ENCODE results near the gene DBX2. TPM values are rescaled to one million over a fixed set of nuclear protein-coding genes. Genes with fewer than 3 reads are reported as not detected.
"Not testable (repeated sequence)": the region's sequence is repeated elsewhere in the genome, so short reads cannot be mapped to it uniquely, and the experiment has no call there.

DBX2 gene
- total RNA-seq, 2 experiments from 2014 or later, result not detected

DNA sequence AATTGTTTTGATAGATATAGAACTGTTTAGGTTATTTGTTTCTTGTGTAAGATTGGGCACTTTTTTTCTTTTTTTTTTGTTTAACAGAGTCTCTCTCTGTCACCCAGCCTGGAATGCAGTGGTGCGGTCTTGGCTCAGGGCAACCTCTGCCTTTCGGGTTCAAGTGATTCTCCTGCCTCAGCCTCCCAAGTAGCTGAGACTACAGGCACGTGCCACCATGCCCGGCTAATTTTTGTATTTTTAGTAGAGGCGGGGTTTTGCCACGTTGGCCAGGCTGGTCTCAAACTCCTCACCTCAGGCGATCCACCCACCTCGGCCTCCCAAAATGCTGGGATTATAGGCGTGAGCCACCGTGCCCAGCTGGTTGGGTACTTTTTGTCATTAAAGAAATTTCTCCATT is 66.0 kb downstream of the DBX2 start:
- H3K4me3 Mint-ChIP-seq; ATAC-seq; H3K36me3 Mint-ChIP-seq (ENCODE audit: low read depth); DNase-seq; POLR2A ChIA-PET; H3K9me3 Mint-ChIP-seq (ENCODE audit: insufficient read depth); H3K4me1 Mint-ChIP-seq (ENCODE audit: low read depth); H3K27ac Mint-ChIP-seq: not testable (repeated sequence)
- peaks cover 11% of the 10 kb centered on the region for H3K27me3 Mint-ChIP-seq (ENCODE audit: low read depth)
- CTCF ChIA-PET, result interaction anchor here (2.8 kb wide), 1 partner anchor 36 kb away, joined by 7 read pairs; no protein-coding TSS in a partner anchor

DNA sequence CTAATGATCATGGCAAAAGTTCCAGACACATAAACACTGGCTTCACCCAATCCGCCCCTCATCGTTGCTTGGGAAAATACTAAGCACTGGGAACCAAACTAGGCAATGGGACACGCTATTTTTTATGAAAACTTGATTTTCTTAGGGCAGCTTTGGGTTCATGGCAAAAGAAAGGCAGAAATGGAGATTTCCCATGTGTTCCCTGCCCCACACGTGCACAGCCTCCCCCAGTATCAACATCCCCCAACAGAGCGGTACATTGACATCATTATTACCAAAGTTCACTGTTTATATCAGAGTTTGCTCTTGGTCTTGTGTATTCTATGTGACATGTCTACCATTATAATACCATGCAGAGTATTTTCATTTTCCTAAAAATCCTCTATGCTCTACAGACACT is 71.0 kb downstream of the DBX2 start:
- ChIA-PET CTCF (interaction anchor here (1.0 kb wide), 1 partner anchor 31 kb away, joined by 3 read pairs; no protein-coding TSS in a partner anchor), POLR2A (no interaction called here)
- peaks cover 10% of the 10 kb centered on the region for H3K27me3 Mint-ChIP-seq (ENCODE audit: low read depth)
- H3K36me3 Mint-ChIP-seq (ENCODE audit: low read depth), result no peaks in the 10 kb centered on the region
- H3K27ac Mint-ChIP-seq, result no peak overlapping the region
- no peak overlapping the region for H3K4me3 Mint-ChIP-seq
- H3K9me3 Mint-ChIP-seq (ENCODE audit: insufficient read depth), result no peaks in the 10 kb centered on the region
- DNase-seq (no peak), ATAC-seq (no peak)
- no peaks in the 10 kb centered on the region for H3K4me1 Mint-ChIP-seq (ENCODE audit: low read depth)

DNA sequence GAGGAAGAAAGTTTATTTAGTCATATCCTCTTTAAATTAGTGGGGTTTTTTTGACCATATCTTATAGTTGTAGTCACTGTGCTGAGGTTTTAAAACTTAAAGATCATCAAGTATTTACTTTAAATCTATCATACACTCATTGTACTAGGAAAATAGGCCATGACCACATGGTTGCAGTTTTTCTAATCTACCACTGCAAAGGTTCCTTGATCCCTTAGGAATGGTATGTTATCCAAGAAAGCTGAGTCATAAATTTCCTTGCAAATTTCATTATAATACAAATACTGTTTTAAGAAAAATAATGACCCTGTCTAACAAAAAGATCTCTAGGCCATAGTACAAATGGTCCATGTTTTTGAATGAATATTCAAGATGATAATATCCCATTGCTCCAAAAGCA is 74.7 kb downstream of the DBX2 start:
- no peaks in the 10 kb centered on the region for H3K36me3 Mint-ChIP-seq (ENCODE audit: low read depth)
- CTCF ChIA-PET, result no interaction called here
- no peak for DNase-seq
- POLR2A ChIA-PET, result no interaction called here
- peaks cover 4% of the 10 kb centered on the region for H3K4me1 Mint-ChIP-seq (ENCODE audit: low read depth)
- H3K27ac Mint-ChIP-seq, result no peak overlapping the region
- no peak for ATAC-seq
- peaks cover 13% of the 10 kb centered on the region for H3K27me3 Mint-ChIP-seq (ENCODE audit: low read depth)
- no peaks in the 10 kb centered on the region for H3K9me3 Mint-ChIP-seq (ENCODE audit: insufficient read depth)
- H3K4me3 Mint-ChIP-seq, result no peak overlapping the region

DNA sequence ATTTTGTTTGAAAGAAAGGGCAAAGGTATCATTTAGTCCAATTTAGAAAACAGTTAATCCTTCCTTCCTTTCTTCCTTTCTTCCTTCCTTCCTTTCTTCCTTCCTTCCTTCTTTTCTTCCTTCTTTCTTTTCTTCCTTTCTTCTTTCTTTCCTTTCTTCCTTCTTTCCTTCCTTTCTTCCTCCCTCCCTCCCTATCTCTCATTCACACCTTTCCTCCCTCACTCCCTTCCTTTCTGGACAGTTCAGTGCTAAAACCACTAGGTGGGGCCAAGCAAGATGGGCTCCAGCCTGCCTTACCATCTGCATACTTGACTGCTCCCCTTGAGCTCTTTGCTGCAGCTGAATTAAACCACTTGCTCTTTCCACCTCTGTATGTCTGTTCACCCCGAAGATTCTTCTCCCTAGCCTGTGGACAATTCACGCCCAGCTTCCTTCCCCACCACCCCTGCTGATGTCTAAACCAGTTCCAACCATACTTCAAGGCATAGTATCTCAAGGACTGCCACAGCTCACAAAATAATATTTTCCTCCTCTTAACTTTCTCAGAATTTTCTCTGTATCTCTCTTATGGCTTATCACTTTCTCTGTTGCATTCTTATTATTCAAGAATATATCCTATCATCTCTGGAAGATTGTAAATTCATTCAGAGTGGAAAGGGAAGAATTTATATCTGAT is 78.0 kb downstream of the DBX2 start:
- Mint-ChIP-seq H3K27me3 (ENCODE audit: low read depth) (peaks cover 7% of the 10 kb centered on the region), H3K4me1 (ENCODE audit: low read depth) (peaks cover 21% of the 10 kb centered on the region), H3K36me3 (ENCODE audit: low read depth) (peaks cover 2% of the 10 kb centered on the region), H3K9me3 (ENCODE audit: insufficient read depth) (no peaks in the 10 kb centered on the region), H3K27ac (peak overlapping the region; percentile 37), H3K4me3 (no peak overlapping the region)
- ATAC-seq, result peak; percentile 65
- ChIA-PET CTCF (interaction anchor here (0.6 to 2.6 kb wide), 11 partner anchors 8 to 959 kb away, joined by 3 to 30 read pairs (median 4); no protein-coding TSS in a partner anchor), POLR2A (interaction anchor here (0.6 kb wide), 1 partner anchor 15 kb away, joined by 4 read pairs; no protein-coding TSS in a partner anchor)
- DNase-seq, result peak; percentile 51

- peak; percentile 92 for ATAC-seq
- Mint-ChIP-seq H3K27ac (peak overlapping the region; percentile 90), H3K36me3 (ENCODE audit: low read depth) (peaks cover 25% of the 10 kb centered on the region), H3K9me3 (ENCODE audit: insufficient read depth) (peaks cover 6% of the 10 kb centered on the region), H3K4me1 (ENCODE audit: low read depth) (peaks cover 32% of the 10 kb centered on the region), H3K27me3 (ENCODE audit: low read depth) (peaks cover 6% of the 10 kb centered on the region), H3K4me3 (peak overlapping the region; percentile 61)
- ChIA-PET CTCF (interaction anchor here (1.0 to 3.5 kb wide), 2 partner anchors 20 to 23 kb away, joined by 3 to 21 read pairs; no protein-coding TSS in a partner anchor), POLR2A (no interaction called here)
- DNase-seq, result peak; percentile 39
Observed at GRCh38 chr12:44968965-44969364, 81.9 kb downstream of the DBX2 start.

Other genes with a start within 250 kb of the DBX2 start
- gene NELL2, start 174.8 kb downstream of the DBX2 start, total RNA-seq, result 10 to 100 TPM; 43.8 to 47.4 TPM
- gene ANO6, start 165.0 kb upstream of the DBX2 start, total RNA-seq, result 10 to 100 TPM; 23.3 to 24.5 TPM

All from activated CD8-positive, alpha-beta T cell treated with anti-CD3 and anti-CD28 coated beads, Interleukin-2, amount 10 ng/mL, durations not matched to agents 7 days and 5 days (primary cell).